Measurements from ENCODE around the gene UBE2S.
"Not testable (repeated sequence)": the region's sequence is repeated elsewhere in the genome, so short reads cannot be mapped to it uniquely, and the experiment has no call there.

UBE2S gene

DNA sequence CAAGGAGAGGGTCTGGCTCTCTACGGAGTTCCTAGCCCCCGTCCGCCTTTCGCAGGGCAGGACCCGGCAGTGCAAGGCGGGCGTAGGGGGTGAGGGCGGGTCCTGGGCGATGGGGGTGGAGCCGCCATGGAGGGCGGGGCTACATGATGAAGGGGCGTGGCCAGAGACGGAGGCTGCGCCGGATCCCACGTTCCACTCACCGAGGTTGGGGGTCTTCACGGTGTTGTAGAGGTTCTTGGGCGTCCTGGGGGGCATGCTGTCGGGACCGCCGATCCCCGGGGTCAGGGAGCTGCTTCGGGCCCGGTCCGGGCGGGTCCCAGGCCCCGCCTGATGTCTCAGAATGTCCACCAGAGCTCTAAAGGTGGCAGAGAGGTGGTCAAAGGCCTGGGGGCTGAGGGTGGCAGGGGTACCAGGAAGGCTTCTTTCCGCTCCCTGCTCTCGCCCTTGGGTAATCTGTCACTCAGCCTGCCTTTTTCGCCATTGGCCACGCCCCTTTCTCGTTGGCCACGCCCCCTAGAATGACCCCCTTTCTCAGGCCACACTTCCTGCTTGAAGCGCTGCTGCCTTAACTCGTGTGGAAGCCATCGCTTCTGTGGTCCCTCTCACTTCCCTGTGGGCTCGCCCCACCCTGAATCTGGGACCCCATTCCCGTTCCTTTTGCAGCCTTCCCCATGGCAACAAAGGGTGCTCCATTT lies 33.0 kb upstream of the UBE2S start:
- DNase-seq (ENCODE audit: low spot score) = no peak

DNA sequence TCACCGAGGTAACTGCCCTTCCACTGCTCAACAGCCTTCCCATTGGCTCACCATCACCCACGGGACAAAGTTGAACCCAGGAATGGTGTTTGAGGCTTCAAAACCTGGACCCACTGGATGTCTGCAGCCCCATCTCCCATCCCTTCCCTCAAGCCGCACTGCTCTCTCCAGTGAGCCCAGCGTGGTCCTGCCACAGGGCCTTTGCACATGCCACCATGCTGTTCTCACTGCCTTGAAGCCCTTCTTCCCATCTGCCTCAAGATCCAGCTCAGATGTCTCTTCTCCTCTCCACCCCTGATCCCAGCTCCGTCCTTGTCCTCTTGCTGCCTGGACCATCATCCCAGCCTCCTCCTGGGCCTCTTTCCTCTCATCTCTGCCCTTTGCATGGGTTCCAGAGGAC lies 31.5 kb upstream of the UBE2S start:
- DNase-seq (ENCODE audit: low spot score) = no peak

DNA sequence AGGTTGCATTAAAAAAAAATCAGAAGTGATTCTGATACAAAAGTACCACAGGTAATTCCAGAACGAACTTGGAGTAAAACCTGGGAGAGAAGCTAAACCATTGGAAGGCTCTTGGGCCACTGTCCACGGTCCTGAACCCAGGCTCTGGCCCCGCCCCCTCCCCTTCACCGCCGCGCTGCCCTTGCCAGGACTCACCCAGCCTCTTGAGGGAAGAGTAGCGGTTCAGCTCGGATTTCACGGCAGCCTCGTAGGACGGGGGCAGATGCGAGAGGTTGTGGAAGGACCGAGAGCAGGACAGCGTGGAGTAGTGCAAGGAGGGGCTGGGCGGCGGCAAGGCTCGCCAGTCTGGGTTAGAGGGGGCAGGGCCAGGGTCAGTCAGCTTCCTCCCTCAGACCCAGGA lies 29.8 kb upstream of the UBE2S start:
- DNase-seq (ENCODE audit: low spot score) = peak; percentile 78

DNA sequence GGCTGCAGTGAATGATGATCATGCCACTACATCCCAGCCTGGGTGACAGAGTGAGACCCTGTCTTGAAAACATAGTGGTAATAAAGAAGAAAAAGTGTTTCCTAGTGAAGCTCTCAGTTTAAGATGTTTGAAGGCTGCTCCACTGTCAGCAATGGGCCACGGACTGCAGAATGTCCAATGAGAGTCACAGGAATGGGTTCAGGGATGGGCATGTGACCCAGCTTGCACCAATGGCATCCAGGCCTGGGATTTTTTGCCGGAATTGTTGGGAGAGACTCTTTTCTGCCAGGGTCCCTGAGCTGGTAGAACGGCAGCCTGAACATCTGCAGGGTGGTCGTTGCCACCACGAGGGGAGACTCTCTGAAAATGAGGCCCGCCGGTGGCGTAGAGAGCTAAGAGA lies 29.3 kb upstream of the UBE2S start:
- DNase-seq (ENCODE audit: low spot score) = no peak

DNA sequence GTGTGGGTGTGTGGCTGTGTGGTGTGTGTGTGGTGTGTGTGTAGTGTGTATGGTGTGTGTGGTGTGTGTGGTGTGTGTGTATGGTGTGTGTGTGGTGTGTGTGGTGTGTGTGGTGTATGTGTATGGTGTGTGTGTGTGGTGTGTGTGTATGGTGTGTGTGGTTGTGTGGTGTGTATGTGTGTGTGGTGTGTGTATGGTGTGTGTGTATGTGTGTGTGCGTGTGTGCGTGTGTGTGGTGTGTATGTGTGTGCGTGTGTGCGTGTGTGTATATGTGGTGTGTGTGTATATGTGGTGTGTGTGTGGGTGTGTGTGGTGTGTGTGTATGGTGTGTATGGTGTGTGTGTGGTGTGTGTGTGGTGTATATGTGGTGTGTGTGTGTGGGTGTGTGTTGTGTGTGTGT lies 27.4 kb upstream of the UBE2S start:
- DNase-seq (ENCODE audit: low spot score) = no peak

DNA sequence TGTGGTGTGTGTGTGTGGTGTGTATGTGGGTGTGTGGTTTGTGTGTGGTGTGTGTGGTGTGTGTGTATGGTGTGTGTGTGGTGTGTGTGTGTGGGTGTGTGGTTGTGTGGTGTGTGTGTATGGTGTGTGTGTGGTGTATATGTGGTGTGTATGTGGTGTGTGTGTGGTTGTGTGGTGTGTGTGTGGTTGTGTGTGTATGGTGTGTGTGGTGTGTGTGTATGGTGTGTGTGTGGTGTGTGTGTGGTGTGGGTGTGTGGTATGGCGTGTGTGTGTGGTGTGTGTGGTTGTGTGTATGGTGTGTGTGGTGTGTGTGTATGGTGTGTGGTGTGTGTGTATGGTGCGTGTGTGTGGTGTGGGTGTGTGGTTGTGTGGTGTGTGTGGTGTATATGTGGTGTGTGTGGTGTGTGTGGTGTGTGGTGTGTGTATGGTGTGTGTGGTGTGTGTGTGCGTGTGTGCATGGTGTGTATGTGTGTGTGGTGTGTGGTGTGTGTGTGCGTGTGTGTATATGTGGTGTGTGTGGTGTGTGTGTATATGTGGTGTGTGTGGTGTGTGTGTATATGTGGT lies 26.9 kb upstream of the UBE2S start:
- DNase-seq (ENCODE audit: low spot score) = no peak

DNA sequence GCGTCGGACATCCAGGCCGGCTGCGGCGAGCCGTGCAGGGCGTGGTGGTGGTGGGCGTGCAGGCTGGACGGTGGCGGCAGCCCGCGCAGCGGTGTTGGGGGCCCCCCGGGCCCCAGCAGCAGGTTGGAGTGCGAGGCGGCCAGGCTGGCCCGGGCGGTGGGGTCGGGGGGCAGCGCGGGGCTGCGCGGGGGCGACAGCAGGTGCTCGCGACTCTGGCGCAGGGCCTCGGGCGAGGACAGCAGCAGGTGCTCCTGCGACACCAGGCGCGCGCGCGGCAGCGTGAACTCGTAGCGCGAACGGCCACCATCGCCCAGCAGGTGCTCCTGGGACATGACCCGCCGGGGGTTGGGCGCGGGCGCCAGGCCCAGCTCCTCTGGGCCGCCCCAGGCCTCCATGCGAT lies 25.7 kb upstream of the UBE2S start:
- no peak for DNase-seq (ENCODE audit: low spot score)

DNA sequence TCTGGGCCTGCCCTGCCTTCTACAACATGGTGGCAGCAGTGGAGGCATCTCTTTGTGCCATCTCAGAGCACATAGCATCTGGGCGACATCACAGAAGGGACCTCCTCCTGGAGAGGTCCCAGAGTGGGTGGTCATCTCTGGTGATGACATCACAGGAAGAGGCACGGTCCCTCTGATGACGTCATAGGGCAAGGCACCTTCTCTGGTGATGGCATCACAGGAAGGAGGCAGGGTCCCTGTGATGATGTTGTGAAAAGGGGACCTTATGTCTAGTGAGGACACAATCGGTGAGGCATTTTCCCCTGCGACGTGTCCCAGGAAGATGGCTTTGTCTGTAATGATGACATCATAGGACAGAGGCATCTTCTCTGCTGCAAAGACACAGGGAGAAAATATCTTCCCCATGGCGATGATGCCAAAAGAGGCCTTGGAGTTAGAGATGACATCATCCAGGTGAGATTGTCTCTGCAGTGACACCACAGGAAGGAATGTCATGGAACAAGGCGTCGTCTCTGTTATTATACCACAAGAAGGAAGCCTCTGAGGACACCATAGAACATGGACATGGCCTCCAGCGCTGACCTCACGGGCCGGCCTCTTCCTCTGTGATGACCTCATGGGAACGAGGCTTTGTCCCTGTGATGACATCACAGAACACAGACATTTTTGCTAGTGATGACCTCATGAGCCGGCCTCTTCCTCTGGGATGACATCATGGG lies 24.8 kb upstream of the UBE2S start:
- no peak for DNase-seq (ENCODE audit: low spot score)

DNA sequence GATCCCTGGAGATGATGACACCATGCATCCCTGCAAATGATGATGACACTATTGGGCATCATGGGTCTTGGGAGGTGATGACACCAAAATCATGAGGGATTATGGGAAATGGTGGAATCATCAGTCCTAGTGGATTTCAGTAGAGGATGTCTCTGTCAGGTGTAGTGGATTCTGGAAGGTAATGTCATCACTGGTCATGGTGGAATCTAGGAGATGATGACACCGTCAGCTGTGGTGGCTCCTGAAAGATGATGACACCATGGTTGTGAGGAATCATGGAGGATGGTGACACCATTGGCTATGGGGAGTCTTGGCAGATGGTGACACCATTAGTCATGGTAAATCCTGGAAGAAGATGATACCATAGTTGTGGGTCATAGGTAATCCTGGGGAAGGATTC lies 23.6 kb upstream of the UBE2S start:
- DNase-seq (ENCODE audit: low spot score) = no peak

DNA sequence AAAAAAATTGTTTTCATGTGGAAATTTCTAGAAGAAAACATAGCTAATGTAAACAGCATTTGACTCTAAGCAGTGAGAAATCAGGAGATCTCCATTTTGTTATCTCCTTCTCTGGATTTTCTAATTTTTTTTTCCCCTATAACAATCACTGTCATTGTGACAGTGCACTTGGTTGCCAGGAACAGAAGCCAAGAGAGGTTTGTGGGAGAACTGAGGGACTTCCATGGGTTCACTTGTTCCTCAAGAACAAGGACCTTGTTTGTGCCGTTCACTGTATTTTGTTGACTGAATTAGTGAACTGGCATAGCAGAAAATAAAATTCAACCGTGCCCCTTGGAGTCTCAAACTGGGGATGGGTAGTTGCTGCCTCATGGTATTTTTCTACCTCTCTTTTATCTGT lies 18.5 kb upstream of the UBE2S start:
- no peak for DNase-seq (ENCODE audit: low spot score)

DNA sequence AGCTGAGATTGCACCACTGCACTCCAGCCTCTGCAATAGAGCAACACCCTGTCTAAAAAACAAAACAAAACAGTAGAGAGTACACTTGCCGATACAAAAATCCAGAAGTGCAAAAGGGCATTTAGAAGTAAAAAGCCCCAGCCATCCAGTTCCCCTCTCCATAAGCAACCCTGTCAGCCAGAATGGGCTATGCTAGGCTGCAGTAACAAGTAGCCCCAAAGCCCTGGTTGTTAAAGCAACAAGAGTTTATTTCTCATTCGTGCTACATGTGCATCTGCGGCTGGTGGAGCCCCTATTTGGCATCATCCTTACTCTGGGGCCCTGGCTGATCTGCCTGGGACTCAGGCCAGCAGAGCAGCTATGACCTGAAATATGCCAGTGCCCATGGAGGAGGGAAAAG lies 16.9 kb upstream of the UBE2S start:
- no peak for DNase-seq (ENCODE audit: low spot score)

DNA sequence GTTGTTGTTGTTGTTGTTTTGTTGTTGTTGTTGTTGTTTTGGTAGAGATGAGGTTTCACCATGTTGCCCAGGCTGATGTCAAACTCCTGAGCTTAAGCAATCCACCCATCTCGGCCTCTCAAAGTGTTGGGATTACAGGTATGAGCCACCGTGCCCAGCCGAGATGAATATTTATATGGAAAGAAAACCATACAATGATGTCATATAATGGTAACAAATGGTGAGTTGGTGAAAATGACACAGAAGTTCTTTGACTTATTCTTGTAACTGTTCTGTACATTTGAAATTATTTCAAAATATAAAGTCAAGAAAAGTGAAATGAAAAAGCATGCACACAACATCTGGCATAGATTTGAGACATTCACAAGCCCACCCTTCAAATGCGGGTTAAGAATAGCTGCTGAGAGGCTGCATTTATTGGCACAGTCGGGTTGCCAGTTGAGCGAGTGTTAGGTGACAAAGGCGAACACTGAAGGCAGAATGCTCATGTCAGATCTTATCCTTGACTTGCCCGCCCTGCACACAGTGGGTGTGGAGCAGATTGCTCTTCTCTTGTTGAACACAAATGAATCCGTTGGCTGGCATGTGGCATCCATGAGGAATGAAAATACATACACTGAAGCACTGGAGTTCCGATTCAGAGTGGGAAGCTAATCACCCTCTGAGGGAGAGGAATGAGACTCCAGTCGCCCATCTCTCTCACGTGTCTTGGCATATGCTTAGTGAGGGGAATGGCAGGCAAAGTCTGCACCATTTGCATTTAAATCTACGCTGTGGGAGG lies 15.8 kb upstream of the UBE2S start:
- DNase-seq (ENCODE audit: low spot score) = no peak

DNA sequence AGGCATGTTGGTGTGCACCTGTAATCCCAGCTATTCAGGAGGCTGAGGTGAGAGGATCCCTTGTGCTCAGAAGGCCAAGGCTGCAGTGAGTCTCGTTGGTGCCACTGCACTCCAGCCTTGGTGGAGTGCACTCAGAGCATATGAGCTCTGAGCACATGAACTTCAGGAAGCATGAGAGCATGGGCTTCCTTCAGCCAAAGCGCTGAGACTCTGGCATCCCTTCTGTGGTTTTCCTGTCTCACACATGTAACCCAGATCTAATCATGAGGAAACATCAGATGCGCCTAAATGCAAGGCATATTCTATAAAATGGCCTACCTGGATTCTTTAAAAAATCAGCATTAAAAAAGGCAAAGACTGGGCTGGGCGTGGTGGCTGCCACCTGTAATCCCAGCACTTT lies 13.7 kb upstream of the UBE2S start:
- not testable (repeated sequence) for DNase-seq (ENCODE audit: low spot score)

DNA sequence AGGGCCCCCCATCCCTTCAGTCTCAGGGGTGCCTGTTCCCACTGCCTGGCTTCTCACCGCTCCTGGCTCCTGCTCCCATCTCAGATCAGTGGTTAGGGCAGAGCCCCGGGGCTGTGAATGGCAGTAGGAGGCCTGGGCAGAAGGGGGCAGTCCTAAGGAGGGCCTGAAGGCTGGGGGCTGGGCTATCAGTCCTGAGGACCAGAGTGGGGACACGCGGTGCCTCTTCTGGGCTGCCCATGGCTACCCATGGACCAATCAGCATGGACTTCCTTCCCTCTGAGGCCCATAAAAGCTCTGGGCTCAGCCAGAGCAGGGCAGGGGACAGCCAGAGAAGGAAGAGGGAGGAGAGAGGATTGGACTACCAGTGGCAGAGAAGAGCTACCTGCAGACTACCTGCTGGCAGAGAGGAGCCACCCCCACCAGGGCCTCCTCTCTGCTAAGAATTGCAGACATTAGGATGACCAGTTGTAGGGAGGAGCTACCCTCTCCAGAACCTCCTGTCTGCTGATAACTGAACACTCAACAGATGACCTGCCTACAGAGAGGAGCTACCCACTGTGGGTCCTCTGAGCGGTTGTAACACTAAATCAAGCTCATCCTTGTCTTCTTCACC lies 12.1 kb upstream of the UBE2S start:
- DNase-seq (ENCODE audit: low spot score) = no peak

DNA sequence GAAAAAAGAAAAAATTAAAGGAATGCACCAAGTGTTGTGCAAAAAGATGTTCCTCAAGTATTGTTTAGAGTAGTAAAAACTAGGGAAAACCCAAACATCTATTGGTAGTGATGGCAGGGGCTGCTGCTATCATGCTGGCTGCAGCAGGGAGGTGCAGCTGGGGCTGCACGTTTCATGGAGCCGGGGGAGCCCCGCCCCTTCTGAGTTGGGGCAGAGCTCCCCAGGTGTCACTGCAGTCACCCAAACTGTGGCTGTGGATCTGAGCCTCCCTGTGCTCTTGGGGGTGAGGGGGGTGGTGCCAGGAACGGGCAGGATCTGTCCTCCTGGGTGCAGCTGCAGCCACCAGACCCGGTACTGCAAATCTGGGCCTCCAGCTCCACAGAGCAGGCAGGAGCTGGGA lies 11.5 kb upstream of the UBE2S start:
- DNase-seq (ENCODE audit: low spot score) = no peak

DNA sequence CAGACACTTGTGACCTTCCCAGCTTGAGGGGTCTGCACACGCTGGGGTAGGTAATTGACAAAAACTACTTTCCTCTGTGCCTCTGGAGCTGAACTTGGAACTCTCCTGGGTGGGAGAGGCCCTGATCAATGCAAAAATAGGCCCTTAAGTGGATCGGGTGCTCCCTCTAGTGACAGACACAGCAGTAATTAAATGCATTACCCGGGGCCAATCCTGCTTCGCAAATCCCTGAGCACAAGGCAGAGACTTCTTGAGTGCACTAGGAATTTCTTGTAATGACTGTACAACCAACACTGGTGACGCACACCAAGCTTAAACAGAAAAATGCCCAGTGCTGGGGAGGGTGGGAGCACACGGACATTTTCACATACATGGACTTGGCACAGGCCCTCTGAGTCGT lies 10.6 kb upstream of the UBE2S start:
- DNase-seq (ENCODE audit: low spot score) = peak; percentile 90

DNA sequence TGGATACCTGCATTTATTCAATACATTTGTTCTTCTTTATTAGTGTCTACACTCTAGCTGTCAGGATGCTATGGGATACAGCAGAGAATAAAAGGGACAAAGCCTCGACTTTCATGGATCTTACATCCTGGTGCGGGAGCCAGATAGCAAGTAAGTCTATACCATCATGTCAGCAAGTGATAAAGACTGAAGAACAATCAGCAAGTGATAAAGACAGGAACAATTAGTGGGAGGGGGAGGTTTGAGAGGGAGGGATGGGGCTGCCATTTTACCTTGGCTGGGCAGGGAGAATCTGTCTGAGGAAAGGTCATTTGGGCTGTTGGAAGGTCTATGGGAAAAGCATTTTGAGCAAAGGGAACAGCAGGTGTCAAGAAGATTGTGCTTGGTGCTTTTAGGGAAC lies 2.6 kb upstream of the UBE2S start:
- no peak for DNase-seq (ENCODE audit: low spot score)

DNA sequence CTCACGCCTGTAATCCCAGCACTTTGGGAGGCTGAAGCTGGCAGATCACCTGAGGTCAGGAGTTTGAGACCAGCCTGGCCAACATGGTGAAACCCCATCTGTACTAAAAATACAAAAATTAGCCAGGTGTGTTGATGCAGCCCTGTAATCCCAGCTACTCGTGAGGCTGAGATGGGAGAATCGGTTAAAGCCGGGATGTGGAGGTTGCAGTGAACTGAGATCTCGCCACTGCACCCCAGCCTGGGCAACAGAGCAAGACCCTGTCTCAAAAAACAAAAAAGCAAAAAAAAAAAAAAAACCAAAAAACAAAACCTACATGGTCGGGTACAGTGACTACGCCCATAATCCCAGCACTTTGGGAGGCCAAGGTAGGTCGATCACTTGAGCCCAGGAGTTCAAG lies 1.6 kb upstream of the UBE2S start:
- DNase-seq (ENCODE audit: low spot score) = not testable (repeated sequence)

DNA sequence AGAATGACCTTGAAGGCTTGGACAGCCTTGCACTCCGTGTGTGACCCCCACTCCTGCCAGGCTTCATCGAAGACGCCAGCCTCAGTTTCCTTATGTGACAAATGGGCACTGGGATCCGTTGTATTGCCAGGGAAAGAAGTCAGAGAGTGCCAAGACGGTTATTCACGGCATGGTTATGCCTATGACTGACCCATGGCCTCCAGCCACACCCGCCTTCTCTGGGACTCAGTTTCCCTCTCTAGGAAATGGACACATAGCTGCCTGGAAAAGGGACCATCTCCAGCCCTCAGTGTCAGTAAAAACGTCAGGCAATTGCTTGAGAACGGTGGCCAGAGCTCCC lies 915 bp upstream of the UBE2S start:
- no peak for DNase-seq (ENCODE audit: low spot score)

DNA sequence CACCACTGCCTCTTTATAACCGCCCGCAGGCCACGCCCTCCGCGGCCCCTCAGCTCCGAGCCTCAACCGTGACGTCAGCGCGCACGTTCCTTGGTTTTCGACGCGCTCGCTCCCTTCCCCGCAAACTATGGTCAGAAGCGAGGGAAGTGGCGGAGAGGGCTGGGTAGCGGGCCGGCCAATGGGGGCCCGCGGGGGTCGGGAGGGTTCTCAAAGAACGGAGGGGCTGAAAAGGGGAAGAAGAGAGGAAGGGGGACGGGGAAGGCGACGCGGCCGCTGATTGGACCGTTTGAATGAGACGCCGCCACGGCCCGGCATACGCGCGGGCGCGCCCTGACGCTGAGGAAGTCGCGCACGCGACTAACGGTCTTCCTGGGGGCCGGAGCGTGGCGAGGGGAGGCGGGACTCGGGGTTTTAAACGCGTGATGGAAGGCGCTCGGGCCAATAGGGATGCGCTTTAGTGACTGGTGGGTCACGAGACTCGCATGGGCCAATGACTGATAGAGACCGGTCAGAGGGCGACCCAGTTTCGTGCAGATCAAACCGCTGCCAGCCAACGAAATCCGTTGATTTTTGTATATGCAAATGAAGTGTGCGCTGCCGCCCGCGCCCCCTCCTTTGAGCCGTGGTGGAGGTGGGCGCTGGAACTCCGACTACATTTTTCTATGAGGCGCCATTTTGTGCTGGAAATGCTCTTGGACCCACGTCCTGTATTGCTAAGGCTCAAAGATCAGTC lies 378 bp upstream of the UBE2S start:
- DNase-seq (ENCODE audit: low spot score) = peak; percentile 100

DNA sequence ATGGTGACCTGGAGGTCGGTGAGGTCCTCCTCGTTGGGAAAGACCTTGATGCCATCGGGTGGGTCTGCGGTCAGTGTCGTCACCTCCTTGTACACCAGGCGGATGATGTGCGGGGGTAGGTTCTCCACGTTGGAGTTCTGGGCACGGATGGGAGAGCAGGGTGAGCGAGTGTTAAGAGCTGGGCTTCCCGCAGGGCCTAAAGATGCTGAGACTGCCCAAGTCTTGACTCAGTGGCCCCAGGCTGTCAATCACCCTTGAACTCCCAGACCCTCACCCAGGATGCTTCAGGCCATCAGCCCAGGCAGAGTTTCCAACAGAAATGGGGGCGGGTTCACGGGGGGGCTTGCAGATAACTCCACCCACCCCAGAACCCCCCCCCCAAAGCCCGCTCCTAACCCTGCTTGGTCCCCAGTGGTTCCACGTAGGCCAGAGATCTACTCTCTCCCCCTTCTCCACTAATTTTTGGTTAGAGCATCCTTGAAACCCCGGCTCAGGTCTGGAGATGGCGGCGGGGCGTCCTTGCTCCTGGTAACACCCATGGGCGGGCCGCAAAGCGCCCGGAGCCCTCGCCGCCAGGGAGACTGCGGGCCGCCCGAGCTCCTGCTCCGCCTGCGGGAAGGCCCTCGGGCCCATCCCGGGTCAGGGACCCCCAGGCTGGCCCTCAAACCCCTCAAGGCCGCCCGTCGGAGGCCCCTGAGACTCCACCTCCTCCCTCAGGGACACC lies 600 bp downstream of the UBE2S start:
- peak; percentile 56 for DNase-seq (ENCODE audit: low spot score)
